DMS53 treated with DMSO at 0.1 percent for 48 hours (cell line): ENCODE results near the gene RDH16.
A peak's percentile ranks its signal among the peaks of the same experiment; 100 is the strongest.
"Not testable (repeated sequence)": the region's sequence is repeated elsewhere in the genome, so short reads cannot be mapped to it uniquely, and the experiment has no call there.

Experiments
- DNase-seq: peaks from one replicate; lab custom pipeline; 2025; ENCODE audit not compliant: unreplicated experiment; lab: John Stamatoyannopoulos, UW

RDH16 gene

GRCh38 chr12:56989861-56990610, 32.6 kb upstream of the RDH16 start:
- no peak for DNase-seq

GRCh38 chr12:56988207-56988739, 30.9 kb upstream of the RDH16 start:
- no peak for DNase-seq

GRCh38 chr12:56987551-56988053, 30.2 kb upstream of the RDH16 start:
- peak; percentile 86 for DNase-seq

- DNase-seq, result no peak
These were observed 29.6 kb upstream of the RDH16 start for GRCh38 chr12:56987011-56987410.

- DNase-seq, result peak; percentile 97
These were observed 28.3 kb upstream of the RDH16 start for GRCh38 chr12:56985714-56986113.

- no peak for DNase-seq
These were observed 26.0 kb upstream of the RDH16 start for GRCh38 chr12:56983386-56983785.

- not testable (repeated sequence) for DNase-seq
These were observed 25.3 kb upstream of the RDH16 start for GRCh38 chr12:56982578-56983236.

- no peak for DNase-seq
These were observed 23.6 kb upstream of the RDH16 start for GRCh38 chr12:56980941-56981530.

GRCh38 chr12:56980268-56980667, 22.9 kb upstream of the RDH16 start:
- no peak for DNase-seq

GRCh38 chr12:56979628-56980027, 22.2 kb upstream of the RDH16 start:
- no peak for DNase-seq

- no peak for DNase-seq
These were observed 21.2 kb upstream of the RDH16 start for GRCh38 chr12:56978397-56979138.

- not testable (repeated sequence) for DNase-seq
These were observed 20.0 kb upstream of the RDH16 start for GRCh38 chr12:56977361-56977760.

- DNase-seq, result not testable (repeated sequence)
These were observed 16.8 kb upstream of the RDH16 start for GRCh38 chr12:56974224-56974623.

- not testable (repeated sequence) for DNase-seq
These were observed 11.5 kb upstream of the RDH16 start for GRCh38 chr12:56968910-56969309.

- DNase-seq, result peak; percentile 38
These were observed 8.7 kb upstream of the RDH16 start for GRCh38 chr12:56965997-56966642.

- not testable (repeated sequence) for DNase-seq
These were observed 7.7 kb upstream of the RDH16 start for GRCh38 chr12:56965124-56965523.

- DNase-seq, result not testable (repeated sequence)
These were observed 6.1 kb upstream of the RDH16 start for GRCh38 chr12:56963557-56963956.

- not testable (repeated sequence) for DNase-seq
These were observed 4.8 kb upstream of the RDH16 start for GRCh38 chr12:56962247-56962646.

- DNase-seq, result no peak
These were observed 1.0 kb upstream of the RDH16 start for GRCh38 chr12:56958422-56958821.

- no peak for DNase-seq
These were observed 1.7 kb downstream of the RDH16 start for GRCh38 chr12:56955631-56956256.
